ENCODE measurements around the gene KRTAP4-5.
"Not testable (repeated sequence)": the region's sequence is repeated elsewhere in the genome, so short reads cannot be mapped to it uniquely, and the experiment has no call there.

Gene KRTAP4-5

DNA sequence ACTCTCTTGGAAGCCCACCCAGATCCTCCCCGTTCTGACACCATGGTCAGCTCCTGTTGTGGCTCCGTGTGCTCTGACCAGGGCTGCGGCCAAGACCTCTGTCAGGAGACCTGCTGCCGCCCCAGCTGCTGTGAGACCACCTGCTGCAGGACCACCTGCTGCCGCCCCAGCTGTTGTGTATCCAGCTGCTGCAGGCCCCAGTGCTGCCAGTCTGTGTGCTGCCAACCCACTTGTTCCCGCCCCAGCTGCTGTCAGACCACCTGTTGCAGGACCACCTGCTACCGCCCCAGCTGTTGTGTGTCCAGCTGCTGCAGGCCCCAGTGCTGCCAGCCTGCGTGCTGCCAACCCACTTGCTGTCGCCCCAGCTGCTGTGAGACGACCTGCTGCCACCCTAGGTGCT lies 44.3 kb downstream of the KRTAP4-5 start, which contains the start of gene KRTAP4-9:
TSS of gene KRTAP4-9 (plus strand) at position 43 of the 400 bp plus-strand sequence. CDS start at position 43, 0 bp downstream.
- not testable (repeated sequence) for DNase-seq

DNA sequence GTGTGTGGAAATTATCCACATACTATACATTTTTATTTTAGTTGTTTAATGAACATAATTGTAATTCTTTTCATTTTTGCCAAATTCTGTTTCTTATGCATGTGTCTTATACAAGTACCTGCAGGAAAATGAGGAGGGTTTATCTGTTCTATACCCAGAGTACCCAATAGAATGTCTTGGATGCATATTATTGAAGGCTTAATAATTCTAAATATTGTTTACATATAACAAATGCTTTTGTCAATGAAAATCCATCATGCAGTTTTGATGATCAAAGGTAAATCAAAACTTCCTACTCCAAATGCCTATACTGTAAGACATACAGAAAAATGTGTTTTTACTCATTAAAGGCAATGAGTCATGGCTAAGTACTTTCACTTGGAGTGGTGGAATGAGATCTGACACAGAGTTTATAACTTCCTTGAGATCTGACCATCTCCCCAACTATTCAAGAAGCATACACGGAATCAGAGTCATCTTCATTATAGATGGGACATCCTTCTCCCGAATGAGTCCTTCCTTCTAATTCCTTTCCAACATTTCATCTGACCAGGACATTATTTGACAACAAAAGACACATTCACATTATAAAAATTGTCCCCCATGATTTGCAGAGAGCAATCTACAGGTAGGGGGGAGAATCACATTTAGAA lies 45.1 kb downstream of the KRTAP4-5 start:
- not testable (repeated sequence) for DNase-seq

DNA sequence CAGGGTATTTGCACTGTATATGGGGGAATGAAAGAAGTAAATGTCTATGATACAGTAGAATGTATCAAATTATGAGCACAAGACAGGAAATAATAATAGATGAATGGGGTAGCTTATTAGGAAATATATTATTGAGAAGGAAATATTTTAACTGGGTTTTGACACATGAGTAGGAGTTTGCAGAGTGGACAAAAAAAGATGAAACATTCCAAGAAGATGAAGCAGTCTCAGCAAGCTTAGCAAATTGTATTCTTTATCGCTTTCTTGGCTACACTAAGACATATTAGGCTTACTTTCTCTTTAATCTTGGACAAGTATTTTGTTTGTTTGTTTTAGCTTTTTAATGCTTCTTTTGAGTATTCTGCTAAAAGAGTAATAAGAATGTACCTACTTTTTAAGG lies 45.7 kb downstream of the KRTAP4-5 start:
- no peak for DNase-seq

DNA sequence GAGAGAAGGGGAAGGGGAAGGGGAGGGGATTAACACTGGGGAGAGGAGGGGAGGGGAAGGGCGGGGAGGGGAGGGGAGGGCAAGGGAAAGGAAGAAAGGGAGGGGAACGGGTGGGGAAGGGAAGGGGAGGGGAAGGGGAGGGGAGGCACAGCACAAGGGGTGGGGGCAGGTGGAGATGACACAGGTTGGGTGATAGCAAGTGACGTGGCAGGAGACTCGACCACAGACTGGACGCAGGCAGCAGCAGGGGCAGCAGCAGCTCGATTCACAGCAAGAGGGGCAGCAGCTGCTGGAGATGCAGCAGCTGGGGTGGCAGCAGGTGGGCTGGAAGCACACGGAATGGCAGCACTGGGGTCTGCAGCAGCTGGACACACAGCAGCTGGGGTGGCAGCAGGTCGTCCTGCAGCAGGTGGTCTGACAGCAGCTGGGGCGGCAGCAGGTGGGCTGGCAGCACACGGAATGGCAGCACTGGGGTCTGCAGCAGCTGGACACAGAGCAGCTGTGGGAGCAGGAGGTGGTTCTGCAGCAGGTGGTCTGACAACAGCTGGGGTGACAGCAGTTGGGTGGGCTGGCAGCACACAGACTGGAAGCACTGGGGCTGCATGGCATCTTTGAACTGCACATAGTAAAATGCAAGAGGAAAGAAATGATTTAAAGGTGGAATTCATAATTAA lies 47.9 kb downstream of the KRTAP4-5 start, which contains the start of gene KRTAP4-16:
TSS of gene KRTAP4-16 (minus strand) at position 624 of the 674 bp plus-strand sequence. CDS start at position 624, 0 bp downstream.
- DNase-seq: no peak

DNA sequence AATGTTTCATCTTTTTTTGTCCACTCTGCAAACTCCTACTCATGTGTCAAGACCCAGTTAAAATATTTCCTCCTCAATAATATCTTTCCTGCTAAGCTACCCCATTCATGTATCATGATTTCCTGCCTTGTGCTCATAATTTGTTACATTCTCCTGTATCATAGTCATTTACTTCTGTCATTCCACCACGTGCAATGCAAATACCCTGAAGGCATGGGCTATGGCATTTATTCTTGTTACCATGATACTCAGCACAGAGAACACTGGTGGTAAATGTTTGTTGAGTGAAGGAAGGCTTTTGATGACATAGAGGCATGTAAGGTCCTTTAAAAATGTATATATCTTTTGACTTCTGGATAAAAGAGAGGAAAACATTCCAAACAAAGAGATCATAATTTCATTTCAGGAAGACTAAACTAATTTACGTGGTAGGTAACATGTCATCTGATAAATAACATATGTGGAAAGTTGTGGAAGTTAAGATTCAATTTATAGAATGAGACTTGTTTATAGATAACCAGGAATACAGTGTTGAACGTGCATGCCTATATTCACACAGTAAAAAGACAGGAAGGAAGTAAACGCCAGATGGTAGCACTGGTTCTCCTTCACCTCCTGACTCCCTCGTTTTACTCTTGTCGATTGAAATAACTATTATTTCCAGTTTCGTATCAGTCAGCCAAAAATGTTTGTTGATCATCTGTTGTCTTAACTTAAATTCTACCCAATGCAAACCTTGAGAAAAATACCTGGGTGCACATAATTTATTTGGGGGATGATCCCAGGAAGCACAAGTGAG lies 49.7 kb downstream of the KRTAP4-5 start:
- not testable (repeated sequence) for DNase-seq
